ENCODE results near the gene SNED1.

DNA sequence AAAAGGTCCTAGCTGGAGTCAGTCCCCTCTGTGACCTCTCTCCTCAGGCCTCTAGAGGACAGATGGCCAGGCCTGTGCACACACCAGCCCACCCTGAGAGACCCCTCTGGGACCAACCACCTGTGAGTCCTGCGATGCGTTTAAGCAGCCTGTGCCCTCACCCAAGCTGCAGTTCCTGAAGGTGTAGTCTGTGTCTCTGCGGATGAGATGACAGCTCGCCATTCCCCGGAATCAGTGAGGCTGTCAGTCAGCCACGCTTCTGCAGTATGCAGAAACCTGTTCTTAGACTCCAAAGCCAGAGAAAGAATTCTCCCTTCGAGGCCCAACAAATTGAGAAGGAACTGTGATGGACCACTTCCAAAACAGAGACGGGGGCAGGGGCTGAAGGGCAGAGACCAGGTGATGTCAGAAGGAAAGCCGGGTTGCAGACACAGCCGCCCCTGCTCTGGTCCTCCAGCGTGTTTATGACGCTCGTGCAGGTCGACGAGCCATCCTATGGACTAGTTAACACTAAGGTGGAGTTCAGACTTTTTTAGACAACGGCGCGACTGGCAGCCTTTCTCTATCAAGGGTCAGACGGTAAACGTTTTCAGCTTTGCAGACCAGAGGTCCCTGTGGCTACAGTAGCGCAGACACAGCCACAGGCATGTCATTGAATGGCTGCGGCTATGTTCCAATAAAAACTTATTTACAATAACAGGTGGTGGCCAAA is 93.5 kb downstream of the SNED1 start:
- TF ChIP-seq, protein P1, sequence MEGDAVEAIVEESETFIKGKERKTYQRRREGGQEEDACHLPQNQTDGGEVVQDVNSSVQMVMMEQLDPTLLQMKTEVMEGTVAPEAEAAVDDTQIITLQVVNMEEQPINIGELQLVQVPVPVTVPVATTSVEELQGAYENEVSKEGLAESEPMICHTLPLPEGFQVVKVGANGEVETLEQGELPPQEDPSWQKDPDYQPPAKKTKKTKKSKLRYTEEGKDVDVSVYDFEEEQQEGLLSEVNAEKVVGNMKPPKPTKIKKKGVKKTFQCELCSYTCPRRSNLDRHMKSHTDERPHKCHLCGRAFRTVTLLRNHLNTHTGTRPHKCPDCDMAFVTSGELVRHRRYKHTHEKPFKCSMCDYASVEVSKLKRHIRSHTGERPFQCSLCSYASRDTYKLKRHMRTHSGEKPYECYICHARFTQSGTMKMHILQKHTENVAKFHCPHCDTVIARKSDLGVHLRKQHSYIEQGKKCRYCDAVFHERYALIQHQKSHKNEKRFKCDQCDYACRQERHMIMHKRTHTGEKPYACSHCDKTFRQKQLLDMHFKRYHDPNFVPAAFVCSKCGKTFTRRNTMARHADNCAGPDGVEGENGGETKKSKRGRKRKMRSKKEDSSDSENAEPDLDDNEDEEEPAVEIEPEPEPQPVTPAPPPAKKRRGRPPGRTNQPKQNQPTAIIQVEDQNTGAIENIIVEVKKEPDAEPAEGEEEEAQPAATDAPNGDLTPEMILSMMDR (conservative IDR thresholded peaks at IDR 0.05), result no peak
- no peak for TF ChIP-seq EZH2 (IDR thresholded peaks at IDR 0.05; ENCODE audit: low read depth)

All from PC-9 (cell line).